Measurements from ENCODE around the gene ZNF184.

Gene ZNF184

DNA sequence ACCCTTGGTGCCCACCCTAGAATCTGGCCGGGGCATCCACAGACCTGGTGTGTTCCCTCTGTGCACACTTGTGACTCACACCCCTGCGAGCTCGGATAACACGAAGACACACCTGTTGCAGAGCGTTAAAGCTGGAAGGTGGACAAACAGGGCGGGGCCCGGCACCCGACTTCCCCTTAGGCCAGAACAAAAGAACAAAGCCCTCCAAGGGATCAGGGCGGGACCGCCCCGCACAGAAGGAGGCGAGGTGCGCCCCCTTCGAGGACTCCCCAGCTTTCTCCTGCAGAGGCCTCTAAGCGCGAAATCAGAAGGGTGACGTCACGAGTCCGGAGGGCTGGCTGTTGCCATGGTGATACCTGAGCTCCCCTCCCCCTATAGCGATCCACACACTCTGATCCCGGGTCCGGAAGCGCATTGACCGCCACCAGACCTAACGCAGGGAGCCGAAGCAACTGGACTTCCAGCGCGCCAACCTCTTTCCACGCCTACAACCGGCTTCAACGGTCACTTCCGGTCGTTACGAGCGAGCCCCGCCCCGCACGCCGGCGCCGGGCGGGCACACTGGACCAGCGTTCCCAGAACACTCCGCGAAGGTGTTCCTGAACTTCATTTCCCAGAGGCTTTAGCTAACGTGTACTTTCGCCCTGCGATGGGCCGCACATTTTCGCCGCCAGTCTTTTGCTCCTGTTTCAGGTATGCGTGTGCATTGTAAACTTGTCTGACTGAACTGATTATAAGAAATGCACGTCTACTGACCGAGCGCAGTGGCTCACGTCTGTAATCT, at the start of gene ZNF184:
Gene ZNF184, minus strand, starts transcription at position 489 of the 784 bp plus-strand sequence. CDS start 811 bp downstream, outside the sequence.
- DNase-seq = peak; percentile 99

DNA sequence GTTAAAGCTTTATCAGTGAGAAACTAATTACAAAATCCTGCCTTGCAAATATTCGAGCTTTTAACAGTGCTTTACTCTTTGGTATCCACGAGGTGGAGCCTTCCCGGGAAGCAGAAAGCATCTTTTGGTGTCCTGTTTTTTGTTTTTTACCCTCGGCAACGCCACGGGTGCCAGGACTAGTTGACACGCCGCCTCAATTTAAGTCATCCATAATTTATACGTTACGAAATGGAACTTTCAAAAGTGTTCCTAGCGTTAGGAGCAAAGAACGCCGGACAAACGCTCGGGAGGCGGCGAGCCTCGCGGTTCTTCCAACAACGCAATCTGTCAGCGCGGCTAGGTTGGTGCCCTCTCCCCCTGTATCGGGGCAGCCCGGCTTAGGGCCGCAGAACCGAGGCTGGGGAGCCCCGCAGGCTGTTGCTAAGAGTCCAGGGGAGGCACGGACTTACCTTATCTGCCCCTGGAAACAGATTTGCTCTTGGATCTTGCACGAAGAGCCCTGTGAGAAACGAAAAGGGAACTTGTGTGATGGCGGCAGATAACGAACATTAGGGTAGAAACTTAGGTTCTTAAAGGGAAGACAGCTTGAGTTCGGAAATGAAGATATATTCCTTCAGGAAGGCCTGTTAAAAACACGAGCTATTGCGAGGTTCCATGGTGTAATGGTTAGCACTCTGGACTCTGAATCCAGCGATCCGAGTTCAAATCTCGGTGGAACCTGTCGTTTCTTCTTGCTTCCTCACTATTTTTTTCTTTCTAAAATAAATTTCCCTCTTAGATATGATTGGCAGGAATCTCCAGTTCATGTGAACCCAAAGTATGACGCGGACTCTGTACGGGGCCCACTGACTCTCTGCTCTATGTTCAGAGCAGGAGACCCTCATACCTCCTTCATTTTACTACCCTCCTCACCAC, 46.2 kb upstream of the ZNF184 start:
- peak; percentile 87 for DNase-seq

DNA sequence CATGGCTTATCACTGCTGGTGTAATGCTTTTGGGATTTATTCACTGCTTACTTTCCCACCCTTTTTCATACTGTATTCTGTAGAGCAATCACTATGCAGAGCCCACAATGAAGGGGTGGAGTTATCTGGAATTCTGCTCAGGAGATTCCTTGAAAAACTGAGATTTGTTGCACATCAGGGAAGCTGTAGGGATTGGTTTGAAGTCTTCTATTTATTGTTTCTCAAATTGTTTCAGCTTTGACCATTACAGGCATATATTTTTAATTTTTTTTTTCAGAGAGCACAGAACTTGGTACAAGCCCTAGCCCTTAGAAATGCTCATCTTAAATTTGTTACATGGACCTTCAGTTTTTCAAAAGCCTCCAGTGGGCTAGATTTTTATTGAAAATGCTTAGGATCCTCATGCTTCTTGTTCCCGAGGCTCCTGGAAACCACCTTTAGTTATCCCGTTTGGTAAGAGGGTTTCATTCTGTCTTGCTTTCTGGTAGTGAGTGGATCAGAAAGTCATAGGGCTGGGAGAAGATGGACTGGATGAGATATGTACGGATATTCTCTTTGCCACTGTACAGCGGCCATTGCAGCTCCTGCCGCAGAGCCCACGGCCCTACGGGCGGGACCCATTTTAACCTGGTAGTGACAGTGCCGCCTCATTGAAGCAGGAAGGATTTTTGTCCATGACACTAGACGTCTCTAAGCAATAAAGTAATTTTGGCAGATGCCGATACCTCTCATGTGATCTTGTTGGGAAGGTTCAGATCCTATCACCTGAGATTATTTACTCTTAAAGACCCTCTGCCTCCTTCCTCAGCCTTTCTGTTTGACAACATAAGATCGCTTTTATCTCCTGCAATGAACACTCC, 45.3 kb upstream of the ZNF184 start:
- DNase-seq = no peak

GRCh38 chr6:27517238-27517637, 44.3 kb upstream of the ZNF184 start:
- no peak for DNase-seq

DNA sequence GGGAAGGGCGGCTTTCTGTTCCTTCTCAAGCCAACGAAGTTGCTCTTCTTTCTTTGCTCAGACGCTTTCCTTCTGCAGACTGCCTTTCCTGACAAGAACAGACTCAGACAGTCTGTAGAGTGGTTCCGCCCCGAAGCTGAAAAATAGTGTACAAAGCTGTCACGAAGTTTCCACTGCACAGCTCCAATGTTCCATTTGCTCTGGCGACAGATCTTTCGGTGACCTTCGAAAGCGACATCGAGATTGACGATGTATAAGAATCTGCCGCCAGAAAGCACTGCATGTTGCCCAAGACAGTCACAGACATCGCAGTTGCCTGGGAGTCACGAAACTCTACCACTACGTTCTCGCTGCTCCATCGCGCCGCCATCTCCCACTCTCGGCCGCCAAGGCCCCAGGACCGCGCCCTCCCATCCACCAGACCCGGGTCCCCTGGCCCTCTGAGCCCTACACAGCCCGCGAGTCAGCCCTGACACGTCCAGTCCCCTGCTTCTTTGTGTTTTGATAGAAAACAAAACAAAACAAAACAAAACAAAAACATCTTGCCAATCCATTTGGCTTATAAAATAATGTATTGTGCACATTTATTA, 42.1 kb upstream of the ZNF184 start:
- DNase-seq = no peak

DNA sequence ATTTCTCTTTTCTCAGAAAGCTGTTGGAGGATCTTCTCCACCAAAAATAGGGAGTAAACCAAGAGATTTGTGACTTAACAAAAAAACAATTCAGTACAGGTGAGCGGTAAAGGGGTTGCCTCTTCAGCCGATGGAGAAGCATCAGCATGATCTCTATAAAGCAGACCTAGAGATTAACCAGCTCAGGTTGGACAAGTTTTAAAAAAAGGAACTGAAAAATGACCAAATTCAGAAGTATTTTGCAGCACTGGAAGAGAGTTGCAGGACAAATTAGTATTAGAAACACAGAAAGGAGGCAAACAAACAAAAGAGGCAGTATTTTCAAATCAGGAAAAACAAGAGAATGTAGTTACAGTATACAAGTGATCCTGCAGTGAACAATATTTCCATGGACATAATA, 39.6 kb upstream of the ZNF184 start:
- no peak for DNase-seq

GRCh38 chr6:27507041-27507956, 34.4 kb upstream of the ZNF184 start:
- DNase-seq = no peak

DNA sequence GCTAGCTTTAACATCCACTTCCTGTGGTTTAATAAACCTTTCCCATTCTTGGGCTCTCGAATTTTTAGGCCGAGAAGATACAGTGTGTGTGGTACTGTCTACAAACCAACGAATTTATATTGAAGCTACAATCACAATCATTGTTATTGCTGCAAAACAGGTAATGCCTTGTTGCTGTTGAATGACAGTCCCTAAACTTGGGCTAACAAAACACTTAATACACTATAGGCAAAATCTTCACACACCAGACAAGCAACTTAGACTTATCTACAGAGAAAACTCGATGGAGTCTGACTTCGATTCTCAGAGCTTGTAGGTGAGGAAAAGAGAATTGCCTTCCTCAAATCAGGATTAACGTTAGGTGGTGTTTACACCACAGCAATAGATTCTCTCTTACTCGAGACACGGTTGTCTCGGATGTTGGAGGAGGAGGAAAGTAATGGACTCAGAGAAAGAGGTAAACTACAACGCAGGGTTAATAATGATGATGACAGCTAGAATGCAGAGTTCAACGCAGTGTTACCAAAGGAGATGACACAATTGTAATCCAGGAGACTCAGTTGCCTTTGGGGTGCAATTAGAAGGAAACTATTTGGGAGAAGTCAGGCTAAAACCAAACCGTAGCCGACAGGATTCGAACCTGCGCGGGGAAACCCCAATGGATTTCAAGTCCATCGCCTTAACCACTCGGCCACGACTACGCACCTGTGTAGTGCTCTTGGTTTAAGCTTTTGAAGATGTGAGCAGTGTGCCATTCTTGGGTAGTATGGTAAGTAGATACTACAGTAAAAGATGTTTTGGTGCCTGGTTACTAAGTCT, 32.5 kb upstream of the ZNF184 start:
- DNase-seq = peak; percentile 78

DNA sequence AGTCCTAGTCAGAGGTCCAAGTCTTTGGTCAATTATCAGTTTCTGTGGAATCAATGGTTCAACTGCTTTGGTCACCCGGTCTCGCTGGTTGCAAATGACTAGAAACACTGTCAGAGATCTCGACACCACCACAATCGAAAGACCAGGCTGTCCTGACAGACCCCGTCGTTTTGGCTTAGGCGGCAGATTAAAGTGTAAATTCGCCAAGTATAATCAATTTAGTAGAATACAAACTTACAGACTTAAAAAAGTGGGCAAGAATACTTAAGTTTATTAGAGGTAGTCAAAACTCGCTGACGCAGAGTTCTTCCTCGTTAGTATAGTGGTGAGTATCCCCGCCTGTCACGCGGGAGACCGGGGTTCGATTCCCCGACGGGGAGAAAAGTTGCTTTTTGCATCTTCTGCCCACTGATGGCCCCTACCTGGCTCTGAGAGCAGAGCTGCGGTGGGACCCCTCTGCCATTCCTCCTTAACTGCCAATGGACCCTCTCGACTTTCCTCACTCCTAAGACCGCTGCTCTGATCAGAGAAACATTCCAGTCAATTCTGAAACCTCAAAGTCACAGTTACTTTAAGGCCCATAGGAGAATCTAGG, 30.6 kb upstream of the ZNF184 start:
- peak; percentile 80 for DNase-seq

GRCh38 chr6:27502508-27503435, 29.9 kb upstream of the ZNF184 start:
- DNase-seq = peak; percentile 63

GRCh38 chr6:27501187-27501586, 28.3 kb upstream of the ZNF184 start:
- no peak for DNase-seq

DNA sequence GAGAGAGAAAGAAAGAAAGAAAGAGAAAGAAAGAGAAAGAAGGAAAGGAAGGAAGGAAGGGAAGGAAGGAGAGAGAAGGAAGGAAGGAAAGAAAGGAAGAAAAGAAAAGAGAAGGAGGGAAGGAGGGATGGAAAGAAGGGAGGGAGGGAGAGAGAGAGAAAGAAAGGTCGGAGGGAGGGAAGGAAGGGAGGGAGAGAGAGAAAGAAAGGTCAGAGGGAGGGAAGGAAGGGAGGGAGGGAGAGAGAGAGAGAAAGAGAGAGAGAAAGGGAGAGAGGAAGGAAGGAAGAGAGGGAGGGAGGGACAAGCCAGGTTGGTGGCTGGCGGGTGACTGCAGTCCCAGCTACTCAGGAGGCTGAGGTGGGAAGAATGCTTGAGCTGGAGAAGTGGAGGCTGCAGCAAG, 27.3 kb upstream of the ZNF184 start:
- DNase-seq = no peak

GRCh38 chr6:27495386-27496135, 22.7 kb upstream of the ZNF184 start:
- no peak for DNase-seq

- no peak for DNase-seq
These were observed 22.1 kb upstream of the ZNF184 start for GRCh38 chr6:27494987-27495385.

GRCh38 chr6:27494103-27494502, 21.2 kb upstream of the ZNF184 start:
- DNase-seq = no peak

- DNase-seq = no peak
These were observed 19.8 kb upstream of the ZNF184 start for GRCh38 chr6:27492631-27493190.

DNA sequence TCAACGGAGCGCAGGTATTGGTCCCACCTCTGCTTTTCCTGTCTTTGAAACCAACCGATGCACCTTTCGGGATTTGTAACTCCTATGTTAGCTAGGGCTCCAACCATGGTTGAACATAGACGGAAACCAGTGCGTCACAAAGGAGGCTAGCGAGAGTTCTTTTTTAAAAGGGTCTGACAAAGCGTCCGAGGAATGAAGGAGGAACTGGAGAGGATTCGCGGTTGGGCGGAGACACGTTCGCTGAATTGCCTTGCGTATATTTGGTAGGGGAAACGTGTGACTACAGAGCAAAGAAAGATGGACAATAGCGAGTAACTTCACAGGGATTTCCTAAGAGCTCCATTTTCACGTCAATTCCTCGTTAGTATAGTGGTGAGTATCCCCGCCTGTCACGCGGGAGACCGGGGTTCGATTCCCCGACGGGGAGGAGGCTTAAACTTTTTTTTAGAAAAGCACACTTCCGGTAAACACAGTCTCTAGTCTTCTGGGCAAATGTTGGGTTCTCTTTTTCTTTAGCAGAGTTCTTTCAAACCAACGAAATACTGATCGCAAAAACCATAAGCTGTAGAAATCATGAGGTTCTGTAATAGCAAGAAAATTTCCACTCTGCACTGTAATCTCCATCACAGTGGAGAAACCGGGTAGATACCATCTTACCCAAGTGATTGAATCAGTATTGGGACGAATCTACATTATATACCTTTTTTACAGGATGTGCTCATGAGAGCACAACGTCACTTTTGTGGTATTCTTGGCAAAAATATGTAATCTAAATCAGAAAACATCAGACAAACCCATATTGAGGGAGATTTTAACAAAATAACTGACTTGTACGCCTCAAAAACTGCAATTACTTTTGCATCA, 6.6 kb upstream of the ZNF184 start:
- peak; percentile 93 for DNase-seq
